GM19463 (cell line): ENCODE measurements around the gene HIGD2B.
"Not testable (repeated sequence)": the region's sequence is repeated elsewhere in the genome, so short reads cannot be mapped to it uniquely, and the experiment has no call there.

Experiments used
- ATAC-seq: cut with Tn5 transposase; IDR thresholded peaks from one replicate; pipeline ENCODE4 v1.9.1; 2021; ENCODE audit warnings: mild to moderate bottlenecking, moderate library complexity; ENCODE audit not compliant: unreplicated experiment

The HIGD2B gene, protein sequence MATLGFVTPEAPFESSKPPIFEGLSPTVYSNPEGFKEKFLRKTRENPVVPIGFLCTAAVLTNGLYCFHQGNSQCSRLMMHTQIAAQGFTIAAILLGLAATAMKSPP

DNA sequence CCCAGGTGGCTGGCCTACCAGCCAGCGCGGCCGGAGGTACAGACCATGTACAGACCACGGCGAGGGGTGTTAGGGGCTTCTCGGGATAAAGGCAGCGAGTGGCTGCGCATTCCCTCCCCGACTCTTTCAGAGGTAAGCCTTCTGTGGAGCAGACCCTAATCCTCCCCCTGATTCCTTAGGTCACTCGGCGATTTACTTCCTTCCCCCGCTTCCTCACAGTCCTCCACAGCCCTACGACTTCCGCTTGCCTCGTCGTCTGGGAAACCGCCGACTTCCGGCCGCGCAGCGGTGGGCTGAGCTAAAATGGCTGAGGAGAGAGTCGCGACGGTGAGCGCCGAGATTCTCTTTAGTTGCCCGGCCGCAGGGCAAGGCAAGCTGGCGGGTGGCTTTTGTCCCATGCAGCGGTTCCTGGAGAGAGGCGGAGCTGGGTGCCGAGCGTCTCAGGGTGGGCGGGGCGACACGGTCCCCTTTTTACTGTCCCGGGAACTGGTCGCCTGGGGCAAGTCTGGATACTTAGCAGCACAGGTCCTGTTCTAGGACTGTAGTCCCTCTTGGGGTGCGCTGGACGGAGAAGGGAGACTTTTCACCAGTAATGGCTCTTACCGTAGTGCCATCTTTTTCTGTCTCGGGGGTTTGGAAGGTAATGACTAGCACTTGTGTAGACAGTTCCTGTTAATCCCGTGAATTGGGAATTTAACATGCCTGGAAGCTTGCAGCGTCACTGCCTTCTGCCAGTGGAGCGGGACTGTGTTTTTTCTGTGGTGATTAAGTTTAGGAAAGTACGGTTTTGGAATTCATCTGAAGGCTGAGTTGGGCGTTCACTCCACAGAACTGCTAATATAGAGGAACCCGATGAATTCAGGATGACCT lies at the start of gene HIGD2B, which contains the start of gene BBS4:
TSS of gene HIGD2B (minus strand) at position 258 of the 870 bp plus-strand sequence. CDS start 9,808 bp downstream, outside the sequence.
TSS of gene BBS4 (plus strand) at position 283 of the 870 bp plus-strand sequence. CDS start at position 304, 21 bp downstream.
- peak; percentile 98 for ATAC-seq

DNA sequence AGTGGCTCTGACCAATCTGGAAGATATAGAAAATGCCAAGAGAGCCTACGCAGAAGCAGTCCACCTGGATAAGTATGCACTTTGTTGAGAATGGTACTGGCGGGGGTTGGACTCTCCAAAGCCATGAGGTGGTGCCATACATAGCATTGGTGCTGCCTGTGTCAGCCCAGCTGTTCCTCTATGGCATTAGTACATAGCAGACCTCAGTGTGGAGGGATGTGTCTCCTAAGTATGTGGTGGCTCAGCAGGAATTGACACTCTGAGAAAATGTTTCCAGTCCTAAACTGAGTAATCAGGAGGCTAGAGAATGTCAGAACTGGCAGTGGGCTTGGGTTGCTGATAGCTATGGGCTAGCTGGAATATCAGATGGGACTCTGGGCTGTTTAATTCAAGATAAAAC lies 49.1 kb upstream of the HIGD2B start:
- no peak for ATAC-seq

DNA sequence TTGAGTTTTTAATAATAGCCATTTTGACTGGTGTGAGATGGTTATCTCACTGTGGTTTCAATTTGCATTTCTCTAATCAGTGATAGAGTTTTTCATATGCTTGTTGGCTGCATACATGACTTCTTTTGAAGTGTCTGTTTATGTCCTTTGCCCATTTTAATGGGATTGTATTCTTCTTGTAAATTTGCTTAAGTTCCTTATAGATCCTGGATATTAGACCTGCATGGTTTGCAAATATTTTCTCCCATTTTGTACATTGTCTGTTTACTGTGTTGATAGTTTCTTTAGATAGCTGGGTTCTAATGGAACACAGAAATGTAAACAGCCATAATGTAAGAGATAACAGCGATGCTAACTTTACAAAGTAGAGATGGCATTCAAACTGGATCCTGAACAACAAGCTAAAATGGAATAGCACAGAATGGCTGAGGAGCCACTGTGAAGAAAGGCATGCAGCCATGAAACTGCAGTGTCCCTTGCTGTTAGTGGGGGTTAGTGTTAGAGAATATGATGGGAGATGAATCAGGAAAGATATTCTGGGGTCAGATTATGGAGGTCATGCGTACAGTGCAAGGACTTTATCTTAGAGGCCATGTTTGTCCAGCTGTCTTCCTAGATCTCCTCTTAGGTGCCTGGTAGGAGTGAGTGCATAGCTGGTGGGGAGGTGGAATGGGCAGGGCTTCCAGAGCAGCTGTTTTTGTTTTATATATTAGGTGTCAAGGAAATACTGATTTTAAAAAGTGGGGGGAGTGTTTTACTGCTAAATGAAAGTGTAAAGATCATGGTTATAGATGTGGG lies 48.2 kb upstream of the HIGD2B start:
- ATAC-seq, result no peak

DNA sequence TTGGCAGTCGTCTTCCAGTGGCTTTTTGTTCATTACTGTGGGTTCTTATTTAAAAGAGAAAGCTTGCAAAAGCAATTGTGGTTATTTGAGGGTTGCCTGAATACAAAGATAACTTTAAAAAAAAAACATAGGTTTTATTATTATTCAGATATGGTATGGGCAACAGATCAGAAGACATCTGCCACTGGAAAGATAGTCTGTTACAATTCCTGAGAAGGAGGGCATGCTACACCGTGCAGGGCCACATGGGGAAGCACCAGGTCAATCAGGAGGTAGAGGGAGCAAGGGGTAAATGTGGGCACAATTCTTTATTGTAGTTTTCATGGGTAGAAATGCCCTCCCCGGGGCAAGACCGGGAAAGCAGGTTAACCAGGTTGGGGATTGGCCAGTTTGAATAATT lies 46.5 kb upstream of the HIGD2B start:
- no peak for ATAC-seq

DNA sequence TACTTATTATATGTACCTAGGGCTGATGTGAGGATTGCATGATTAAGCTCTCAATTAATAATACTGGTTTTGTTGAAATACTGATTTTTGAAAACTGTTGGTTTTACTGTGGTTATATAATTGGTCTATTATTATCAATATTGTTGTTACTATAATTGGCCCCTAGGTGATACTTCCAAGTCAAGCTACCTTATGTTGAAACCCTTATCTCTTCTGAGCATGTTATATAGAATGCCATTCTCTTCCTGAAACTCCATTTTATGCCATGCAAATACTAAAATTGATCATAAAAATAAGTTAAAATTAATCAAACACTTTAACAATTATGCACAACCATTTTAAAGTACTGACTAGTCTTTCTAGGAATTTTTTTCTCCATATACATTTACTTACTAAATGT lies 46.1 kb upstream of the HIGD2B start:
- no peak for ATAC-seq

DNA sequence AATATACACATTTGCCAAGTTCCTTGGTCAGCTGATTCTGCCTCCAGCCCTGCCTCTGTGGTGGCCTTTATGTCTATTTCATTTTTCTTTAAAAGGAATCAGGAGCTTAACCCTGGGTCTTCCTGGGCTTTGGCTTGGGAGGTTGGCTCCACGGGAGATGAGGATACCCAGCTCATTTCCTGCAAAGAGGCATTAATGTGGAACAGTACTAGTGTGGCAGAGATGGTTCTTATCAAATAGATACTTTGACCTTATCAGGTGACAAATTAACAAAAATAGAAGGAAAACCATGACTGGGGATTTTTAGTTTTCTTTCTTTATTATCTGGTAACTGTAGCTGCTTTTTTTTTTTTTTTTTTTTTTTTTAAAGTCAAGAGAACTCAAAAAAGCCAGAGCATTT lies 42.8 kb upstream of the HIGD2B start:
- no peak for ATAC-seq

DNA sequence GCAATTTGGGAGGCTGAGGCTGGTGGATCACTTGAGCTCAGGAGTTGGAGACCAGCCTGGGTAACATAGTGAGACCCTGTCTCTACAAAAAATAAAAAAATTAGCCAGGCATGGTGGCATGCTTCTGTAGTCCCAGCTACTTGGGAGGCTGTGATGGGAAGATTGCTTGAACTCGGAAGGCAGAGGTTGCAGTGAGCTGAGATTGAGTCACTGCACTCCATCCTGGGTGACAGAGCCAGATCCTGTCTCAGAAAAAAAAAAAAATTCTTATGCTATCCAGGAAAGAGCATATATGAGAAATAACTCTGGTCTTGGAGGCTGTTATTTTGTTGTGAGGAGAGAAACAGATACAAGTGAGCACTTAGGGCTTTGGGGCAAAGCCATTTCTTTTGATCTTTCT lies 42.3 kb upstream of the HIGD2B start:
- not testable (repeated sequence) for ATAC-seq

DNA sequence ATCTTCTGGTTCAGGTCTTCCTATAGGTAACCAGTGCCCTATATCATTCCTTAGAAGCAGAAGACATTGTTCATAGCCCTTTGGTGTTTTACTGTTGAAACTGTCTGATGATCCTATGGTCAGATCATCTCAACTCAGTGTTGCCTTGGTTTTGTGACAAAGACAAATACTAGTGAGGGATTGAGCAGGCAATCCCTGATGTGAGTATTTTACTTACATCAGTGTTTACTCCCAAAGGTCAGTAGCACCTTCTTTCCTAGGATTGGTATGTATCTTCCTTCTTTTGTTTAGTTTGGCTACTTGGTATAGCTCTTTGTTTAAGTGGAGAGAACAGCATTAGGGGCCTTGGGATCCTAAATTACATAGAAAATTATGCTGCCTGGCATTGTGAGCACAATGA lies 41.2 kb upstream of the HIGD2B start:
- ATAC-seq, result no peak

DNA sequence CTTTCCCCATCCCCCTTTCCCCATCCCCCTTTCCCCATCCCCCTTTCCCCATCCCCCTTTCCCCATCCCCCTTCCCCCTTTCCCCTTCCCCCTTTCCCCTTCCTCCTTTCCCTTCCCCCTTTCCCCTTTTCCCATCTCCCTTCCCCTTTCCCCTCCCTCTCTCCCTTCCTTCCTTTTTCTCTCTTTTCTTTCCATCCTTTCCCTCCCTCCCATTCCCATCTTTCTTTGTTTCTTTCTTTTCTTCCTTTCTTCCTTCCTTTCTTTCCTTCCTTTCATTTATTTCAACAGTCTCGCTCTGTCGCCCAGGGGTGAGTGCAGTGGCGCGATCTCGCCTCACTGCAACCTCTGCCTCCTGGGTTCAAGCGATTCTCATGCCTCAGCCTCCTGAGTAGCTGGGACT lies 39.9 kb upstream of the HIGD2B start:
- not testable (repeated sequence) for ATAC-seq

DNA sequence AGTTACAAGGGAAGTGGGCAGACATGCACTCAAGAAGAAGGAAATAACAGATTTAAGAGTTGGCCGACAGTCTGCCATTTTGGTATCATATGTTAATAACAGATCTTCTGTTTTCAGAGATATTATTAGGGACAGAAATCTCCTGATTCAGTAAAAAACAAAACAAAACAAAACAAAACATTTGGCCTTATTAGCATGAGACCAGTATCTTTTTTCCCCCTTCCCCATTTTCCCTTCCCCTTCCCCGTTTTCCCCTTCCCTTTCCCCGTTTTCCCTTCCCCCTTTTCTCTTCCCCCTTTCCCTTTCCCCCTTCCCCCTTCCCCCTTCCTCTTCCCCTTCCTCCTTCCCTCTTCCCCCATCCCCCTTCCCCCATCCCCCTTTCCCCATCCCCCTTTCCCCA lies 39.5 kb upstream of the HIGD2B start:
- no peak for ATAC-seq

DNA sequence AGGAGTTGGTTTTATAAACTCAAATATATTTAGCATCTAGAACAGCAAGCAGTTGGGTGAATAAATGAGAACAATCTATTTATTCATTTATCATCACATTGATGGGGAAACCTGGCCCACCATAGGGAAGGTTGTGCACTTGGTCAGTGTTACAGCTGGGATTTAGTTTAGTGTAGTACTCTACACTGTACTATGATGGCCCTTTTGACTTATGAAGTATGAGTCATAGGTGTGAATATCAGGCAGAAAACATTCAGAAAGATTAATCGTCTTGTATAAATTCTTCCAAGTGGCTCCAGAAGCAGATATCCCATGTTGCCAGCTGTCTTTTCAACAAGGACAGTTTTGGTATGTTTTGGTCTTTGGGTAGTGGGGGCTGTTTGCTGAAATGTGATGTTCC lies 38.0 kb upstream of the HIGD2B start:
- ATAC-seq, result no peak

DNA sequence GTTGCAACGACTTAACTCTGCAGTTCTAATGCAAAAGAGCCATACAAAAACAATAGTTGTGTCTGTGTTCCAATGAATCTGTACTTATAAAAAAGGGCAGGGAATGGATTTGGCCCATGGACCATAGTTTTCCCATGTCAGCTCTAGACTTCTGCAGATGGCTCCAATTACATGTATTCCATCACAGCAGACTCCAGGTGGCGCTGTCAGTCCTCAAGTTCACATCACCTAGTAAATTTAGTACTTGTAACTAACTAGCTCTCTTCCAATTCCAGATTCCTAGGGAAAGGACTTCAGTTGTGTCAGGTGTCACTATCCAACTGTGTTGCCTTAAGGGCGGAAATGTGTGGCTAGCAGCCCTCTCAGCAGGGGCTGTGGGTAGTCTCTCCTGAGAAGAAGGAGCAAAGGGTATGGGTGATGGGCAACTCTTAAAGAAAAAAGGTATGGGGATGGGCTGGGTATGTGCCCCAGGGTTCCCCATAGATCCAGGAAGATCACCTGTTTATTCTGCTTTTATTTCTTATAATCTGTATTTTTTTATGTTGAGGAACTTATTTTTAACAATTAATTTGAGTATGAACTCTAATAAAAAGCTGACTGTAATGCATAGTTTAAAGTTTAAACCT lies 36.2 kb upstream of the HIGD2B start:
- no peak for ATAC-seq

DNA sequence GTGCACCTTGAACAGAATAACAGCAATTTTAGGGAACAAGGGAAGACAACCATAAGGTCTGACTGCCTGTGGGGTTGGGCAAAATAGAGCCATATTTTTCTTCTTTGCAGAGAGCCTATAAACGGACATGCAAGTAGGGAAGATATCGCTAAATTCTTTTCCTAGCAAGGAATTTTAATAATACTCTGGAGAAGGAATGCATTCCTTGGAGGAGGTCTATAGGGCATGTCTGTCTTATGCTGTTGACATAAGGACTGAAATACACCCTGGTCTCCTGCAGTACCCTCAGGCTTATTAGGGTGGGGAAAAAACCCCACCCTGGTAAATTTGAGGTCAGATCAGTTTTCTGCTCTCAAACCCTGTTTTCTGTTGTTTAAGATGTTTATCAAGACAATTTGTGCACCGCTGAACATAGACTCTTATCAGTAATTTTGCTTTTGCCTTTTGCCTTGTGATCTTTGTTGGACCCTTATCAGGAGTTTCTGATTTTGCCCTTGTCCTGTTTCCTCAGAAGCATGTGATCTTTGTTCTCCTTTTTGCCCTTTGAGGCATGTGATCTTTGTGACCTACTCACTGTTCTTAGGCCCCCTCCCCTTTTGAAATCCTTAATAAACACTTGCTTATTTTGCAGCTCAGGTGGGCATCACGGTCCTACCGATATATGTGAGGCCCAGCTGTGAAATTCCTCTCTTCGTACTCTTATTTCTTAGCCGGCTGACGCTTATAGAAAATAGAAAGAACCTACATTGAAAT lies 22.7 kb upstream of the HIGD2B start:
- ATAC-seq, result not testable (repeated sequence)

DNA sequence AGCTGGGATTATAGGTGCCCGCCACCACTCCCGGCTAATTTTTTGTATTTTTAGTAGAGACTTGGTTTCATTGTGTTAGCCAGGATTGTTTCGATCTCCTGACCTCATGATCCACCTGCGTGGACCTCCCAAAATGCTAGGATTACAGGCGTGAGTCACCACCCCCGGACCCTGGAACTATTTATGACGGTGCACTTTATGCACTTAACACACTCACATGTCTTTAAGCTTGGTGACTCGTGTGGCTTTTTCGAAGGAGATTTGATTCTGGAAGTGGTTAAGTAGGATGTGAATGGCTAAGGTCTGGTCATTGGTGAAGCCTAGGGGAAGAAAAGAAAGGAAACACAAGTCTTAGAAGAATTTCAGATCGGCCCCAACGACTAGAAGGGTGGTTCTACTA lies 20.3 kb upstream of the HIGD2B start:
- no peak for ATAC-seq

DNA sequence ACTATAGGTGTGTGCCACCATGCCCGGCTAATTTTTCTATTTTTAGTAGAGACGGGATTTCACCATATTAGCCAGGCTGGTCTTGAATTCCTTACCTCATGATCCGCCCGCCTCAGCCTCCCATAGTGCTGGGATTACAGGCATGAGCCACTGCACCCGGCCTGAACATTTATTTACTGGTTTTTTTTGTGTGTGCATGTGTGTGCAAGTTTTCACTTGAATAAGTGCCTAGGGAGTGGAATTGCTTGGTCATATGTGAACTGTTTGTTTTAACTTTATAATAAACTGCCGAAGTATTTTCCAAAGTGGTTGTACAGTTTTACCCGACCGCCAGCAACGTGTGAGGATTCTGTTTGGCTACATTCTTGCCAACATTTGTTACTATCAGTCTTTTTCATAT lies 14.1 kb upstream of the HIGD2B start:
- no peak for ATAC-seq

DNA sequence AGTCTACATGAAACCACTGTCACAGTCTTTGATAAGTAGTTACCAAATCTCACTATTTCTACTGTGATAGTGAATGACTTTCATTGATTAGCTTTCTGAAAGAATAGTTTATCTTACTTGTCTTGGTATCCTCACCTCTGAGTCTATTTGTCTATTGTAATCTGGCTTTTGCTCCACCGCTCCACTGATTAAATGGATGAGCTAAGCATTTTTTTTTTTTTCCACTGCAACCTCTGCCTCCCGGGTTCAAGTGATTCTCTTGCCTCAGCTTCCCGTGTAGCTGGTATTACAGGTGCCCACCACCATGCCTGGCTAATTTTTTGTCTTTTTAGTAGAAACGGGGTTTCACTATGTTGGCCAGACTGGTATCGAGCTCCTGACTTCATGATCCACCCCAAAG lies 13.0 kb upstream of the HIGD2B start:
- ATAC-seq, result no peak

DNA sequence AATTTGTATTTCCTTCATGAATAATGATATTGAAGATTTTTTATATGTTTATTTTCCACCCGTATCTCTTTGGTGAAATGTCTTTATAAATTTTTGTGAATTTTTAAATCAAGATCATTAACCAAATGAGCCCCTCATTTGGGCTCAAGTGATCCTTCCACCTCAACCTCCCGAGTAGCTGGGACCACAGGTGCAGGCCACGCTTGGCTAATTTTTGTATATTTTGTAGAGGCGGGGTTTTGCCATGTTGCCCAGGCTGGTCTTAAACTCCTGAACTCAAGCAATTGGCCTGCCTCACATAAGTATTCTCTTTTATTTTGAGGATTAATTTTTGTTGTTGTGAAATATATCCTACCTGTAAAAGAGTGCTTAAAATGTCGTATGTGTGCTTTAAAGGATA lies 5.0 kb upstream of the HIGD2B start:
- no peak for ATAC-seq

DNA sequence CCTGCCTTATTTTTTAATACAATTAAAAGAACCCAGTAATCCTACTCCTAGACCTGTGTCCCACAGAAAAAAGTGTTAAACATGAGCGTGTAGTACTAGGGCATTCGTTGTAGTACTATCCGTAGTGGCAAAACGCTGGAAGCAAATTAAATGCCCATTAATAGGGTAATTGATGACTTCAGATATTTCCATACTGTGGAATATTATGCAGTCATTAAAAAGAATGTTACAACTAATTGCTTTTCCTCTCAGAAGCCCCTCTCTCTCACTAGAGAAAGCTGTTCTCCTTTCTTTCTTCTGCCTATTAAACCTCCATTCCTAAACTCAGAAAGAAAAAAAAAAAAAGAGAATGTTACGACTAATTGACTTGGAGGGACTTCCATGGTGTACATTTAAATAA lies 2.7 kb upstream of the HIGD2B start:
- ATAC-seq, result no peak

DNA sequence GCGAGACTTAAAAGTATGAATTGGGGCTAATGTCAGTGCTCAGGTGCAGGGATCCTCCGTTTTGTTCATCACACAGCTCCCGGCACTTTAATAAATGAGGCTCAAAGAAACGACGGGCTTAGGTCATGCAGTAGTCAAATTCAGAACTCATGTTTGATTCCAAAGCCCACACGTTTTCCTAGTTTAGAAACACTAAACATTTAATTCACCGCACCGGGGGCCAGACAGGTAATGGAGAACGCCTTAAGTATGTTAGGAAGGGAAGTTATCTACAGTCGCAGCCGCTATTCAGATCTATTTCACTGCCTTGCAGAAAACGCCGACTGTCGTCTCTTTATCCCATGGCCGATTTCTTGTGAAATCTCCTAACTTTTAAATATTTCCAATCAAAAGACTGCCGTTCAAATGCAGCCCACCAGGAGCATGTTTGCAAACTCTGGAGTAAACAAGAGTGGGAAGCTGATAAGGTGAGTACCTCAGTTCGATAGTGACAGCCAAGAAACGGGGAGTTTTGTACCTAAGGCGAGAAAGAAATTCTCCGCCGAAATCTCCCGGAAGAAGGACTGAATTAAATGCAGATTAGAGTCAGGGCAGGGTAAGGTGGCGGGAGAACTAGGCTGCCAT lies 569 bp downstream of the HIGD2B start:
- no peak for ATAC-seq

DNA sequence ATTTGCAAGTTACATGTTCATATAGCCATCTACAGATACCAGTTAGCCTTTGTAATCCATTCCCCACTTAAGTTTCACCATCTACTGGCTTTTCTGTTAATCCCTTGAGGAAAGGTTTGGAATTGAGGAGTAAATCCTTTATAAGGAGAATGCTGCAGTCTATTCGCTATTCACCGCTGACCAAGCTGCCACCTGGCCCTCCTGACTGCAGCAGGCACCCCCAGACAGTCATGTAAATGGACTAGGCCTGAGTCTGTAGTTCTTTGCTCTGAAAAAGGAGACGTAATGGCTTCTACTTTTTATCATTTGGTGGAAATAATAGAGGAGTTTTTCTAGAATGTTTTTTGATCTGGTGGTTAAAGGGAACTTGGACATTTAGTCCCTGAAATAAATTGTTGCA lies 3.2 kb downstream of the HIGD2B start:
- no peak for ATAC-seq
